Activated B cell treated with CpG ODN at 0.5 μM for 24 hours (primary cell): ENCODE measurements around the gene CTBP1. TPM values are rescaled to one million over a fixed set of nuclear protein-coding genes. Genes with fewer than 3 reads are reported as not detected.
A peak's percentile ranks its signal among the peaks of the same experiment; 100 is the strongest.

ENCODE experiments used
- ATAC-seq: fragments of 200-7000 bp; cut with Tn5 transposase; one replicate; pipeline ENCODE4 v1.10.0; 2021; ENCODE audit warnings: low read depth, mild to moderate bottlenecking, moderate library complexity
- CTCF ChIA-PET: fragments of 350-600 bp; sonication (Branson Sonifier 250); formaldehyde crosslinking; loops from one replicate; lab custom pipeline; 2021; ENCODE audit warnings: antibody characterized with exemption; lab: Charles Lee
- POLR2A ChIA-PET: fragments of 350-600 bp; sonication (Branson Sonifier 250); formaldehyde crosslinking; loops from one replicate; lab custom pipeline; 2021; ENCODE audit warnings: antibody characterized with exemption; lab: Charles Lee
- DNase-seq: peaks from one replicate; pipeline ENCODE4 v3.0.0; 2022
- H3K27ac Mint-ChIP-seq: one replicate; pipeline ENCODE4 v1.8.0; 2020; ENCODE audit warnings: mixed read lengths
- H3K27me3 Mint-ChIP-seq: one replicate; pipeline ENCODE4 v1.8.0; 2021; ENCODE audit warnings: mixed read lengths
- H3K36me3 Mint-ChIP-seq: one replicate; pipeline ENCODE4 v1.8.0; 2021; ENCODE audit warnings: low read depth, mixed read lengths
- H3K4me1 Mint-ChIP-seq: one replicate; pipeline ENCODE4 v1.8.0; 2021; ENCODE audit warnings: mixed read lengths
- H3K4me3 Mint-ChIP-seq: one replicate; pipeline ENCODE4 v1.8.0; 2020; ENCODE audit warnings: mild to moderate bottlenecking, mixed read lengths
- H3K9me3 Mint-ChIP-seq: one replicate; pipeline ENCODE4 v1.8.0; 2020; ENCODE audit warnings: mixed read lengths
- CTCF ChIP-seq: fragments of 200-600 bp; IDR thresholded peaks from one replicate; pipeline ENCODE4 v1.8.0; 2022; ENCODE audit warnings: antibody characterized with exemption, mild to moderate bottlenecking
- intact Hi-C: fragments of 100-400 bp; cut with micrococcal nuclease; formaldehyde crosslinking; loops from one replicate; pipeline ENCODE4 v1.15.1; 2024
- total RNA-seq: library from RNA; stranded (reverse); gene quantifications from 2 replicates; pipeline ENCODE4 v1.2.3, GENCODE V29; 2022

Gene CTBP1
- 162 and 175 TPM in 2 replicates for total RNA-seq

- POLR2A ChIA-PET, result interaction anchor here (1.0 to 6.3 kb wide), 17 partner anchors 11 to 475 kb away, joined by 3 to 82 read pairs (median 4); partner anchors contain the start of genes MAEA, SPON2 and UVSSA
- H3K36me3 Mint-ChIP-seq, result peaks cover 6% of the 10 kb centered on the region
These were observed at the start of gene CTBP1 for GRCh38 chr4:1248245-1249147. Gene CTBP1 (minus strand): TSS chr4:1249130. CDS start chr4:1241331, 7,799 bp downstream.

GRCh38 chr4:1298461-1298860 is 49.5 kb upstream of the CTBP1 start:
- ChIA-PET CTCF (no interaction called here), POLR2A (no interaction called here)
- no peak overlapping the region for H3K27ac Mint-ChIP-seq
- no peak overlapping the region for H3K4me3 Mint-ChIP-seq
- intact Hi-C loops, result no loop called here
- no peak for TF ChIP-seq CTCF
- peaks cover 55% of the 10 kb centered on the region for H3K36me3 Mint-ChIP-seq
- no peak for ATAC-seq
- no peaks in the 10 kb centered on the region for H3K27me3 Mint-ChIP-seq
- no peaks in the 10 kb centered on the region for H3K9me3 Mint-ChIP-seq
- H3K4me1 Mint-ChIP-seq, result peaks cover 30% of the 10 kb centered on the region
- no peak for DNase-seq

More at GRCh38 chr4:1248245-1249147, at the start of gene CTBP1:
- TF ChIP-seq CTCF, result no peak
- peak; percentile 44 for ATAC-seq
- DNase-seq, result peak; percentile 92
- no peaks in the 10 kb centered on the region for H3K9me3 Mint-ChIP-seq
- peak within 1 kb of the TSS; percentile 93 for H3K27ac Mint-ChIP-seq
- H3K4me3 Mint-ChIP-seq, result peak within 1 kb of the TSS; percentile 88
- intact Hi-C loops, result loop anchor here (1.0 to 5.0 kb wide), 9 partner anchors 19 to 622 kb away; partner anchors contain the start of gene MAEA
- CTCF ChIA-PET, result interaction anchor here (1.2 to 4.8 kb wide), 2 partner anchors 20 to 81 kb away, joined by 3 to 23 read pairs; no protein-coding TSS in a partner anchor
- H3K27me3 Mint-ChIP-seq, result no peaks in the 10 kb centered on the region
- H3K4me1 Mint-ChIP-seq, result peaks cover 62% of the 10 kb centered on the region

GRCh38 chr4:1297456-1298325 is 48.8 kb upstream of the CTBP1 start:
- ChIA-PET POLR2A (no interaction called here), CTCF (no interaction called here)
- H3K27ac Mint-ChIP-seq, result no peak overlapping the region
- H3K4me3 Mint-ChIP-seq, result no peak overlapping the region
- TF ChIP-seq CTCF, result no peak
- H3K27me3 Mint-ChIP-seq, result no peaks in the 10 kb centered on the region
- no peaks in the 10 kb centered on the region for H3K9me3 Mint-ChIP-seq
- intact Hi-C loops, result no loop called here
- H3K36me3 Mint-ChIP-seq, result peaks cover 52% of the 10 kb centered on the region
- DNase-seq (no peak), ATAC-seq (no peak)
- peaks cover 34% of the 10 kb centered on the region for H3K4me1 Mint-ChIP-seq

- no peak for ATAC-seq
- Mint-ChIP-seq H3K27ac (no peak overlapping the region), H3K9me3 (no peaks in the 10 kb centered on the region), H3K36me3 (peaks cover 53% of the 10 kb centered on the region), H3K4me1 (peaks cover 39% of the 10 kb centered on the region), H3K27me3 (no peaks in the 10 kb centered on the region), H3K4me3 (no peak overlapping the region)
- ChIA-PET POLR2A (no interaction called here), CTCF (no interaction called here)
- TF ChIP-seq CTCF, result no peak
- DNase-seq, result no peak
- intact Hi-C loops, result no loop called here
These were observed 48.1 kb upstream of the CTBP1 start for GRCh38 chr4:1297023-1297395.
